ENCODE measurements around the gene EDNRB. TPM values are rescaled to one million over a fixed set of nuclear protein-coding genes. Genes with fewer than 3 reads are reported as not detected.

The EDNRB gene
- total RNA-seq, 3 donors from 2014 or later, result 0.10 to 0.21 TPM; not detected in 1

GRCh38 chr13:77909827-77910226 lies 8.8 kb downstream of the EDNRB start:
- H3K36me3 Mint-ChIP-seq (ENCODE audit: insufficient read depth), result no peaks in the 10 kb centered on the region
- H3K27me3 Mint-ChIP-seq (ENCODE audit: low read depth), result no peaks in the 10 kb centered on the region
- no peaks in the 10 kb centered on the region for H3K4me1 Mint-ChIP-seq (ENCODE audit: low read depth)
- DNase-seq (no peak), ATAC-seq (no peak)
- no peak overlapping the region for H3K4me3 Mint-ChIP-seq
- no peaks in the 10 kb centered on the region for H3K9me3 Mint-ChIP-seq

GRCh38 chr13:77908531-77908930 lies 10.1 kb downstream of the EDNRB start:
- no peak for ATAC-seq
- H3K4me1 Mint-ChIP-seq (ENCODE audit: low read depth), result no peaks in the 10 kb centered on the region
- no peaks in the 10 kb centered on the region for H3K27me3 Mint-ChIP-seq (ENCODE audit: low read depth)
- peaks cover 3% of the 10 kb centered on the region for H3K9me3 Mint-ChIP-seq
- no peak overlapping the region for H3K4me3 Mint-ChIP-seq
- no peak for DNase-seq
- H3K36me3 Mint-ChIP-seq (ENCODE audit: insufficient read depth), result no peaks in the 10 kb centered on the region

GRCh38 chr13:77907666-77908341 lies 10.8 kb downstream of the EDNRB start:
- Mint-ChIP-seq H3K9me3 (peaks cover 4% of the 10 kb centered on the region), H3K4me1 (ENCODE audit: low read depth) (no peaks in the 10 kb centered on the region), H3K36me3 (ENCODE audit: insufficient read depth) (no peaks in the 10 kb centered on the region), H3K4me3 (no peak overlapping the region), H3K27me3 (ENCODE audit: low read depth) (no peaks in the 10 kb centered on the region)
- no peak for DNase-seq
- no peak for ATAC-seq

GRCh38 chr13:77904031-77904430 lies 14.6 kb downstream of the EDNRB start:
- H3K36me3 Mint-ChIP-seq (ENCODE audit: insufficient read depth), result no peaks in the 10 kb centered on the region
- H3K4me1 Mint-ChIP-seq (ENCODE audit: low read depth), result no peaks in the 10 kb centered on the region
- H3K9me3 Mint-ChIP-seq, result peaks cover 11% of the 10 kb centered on the region
- DNase-seq, result no peak
- H3K27me3 Mint-ChIP-seq (ENCODE audit: low read depth), result peaks cover 1% of the 10 kb centered on the region
- no peak for ATAC-seq
- H3K4me3 Mint-ChIP-seq, result no peak overlapping the region

- no peaks in the 10 kb centered on the region for H3K4me1 Mint-ChIP-seq (ENCODE audit: low read depth)
- H3K36me3 Mint-ChIP-seq (ENCODE audit: insufficient read depth), result no peaks in the 10 kb centered on the region
- H3K9me3 Mint-ChIP-seq, result peaks cover 11% of the 10 kb centered on the region
- H3K27me3 Mint-ChIP-seq (ENCODE audit: low read depth), result peaks cover 3% of the 10 kb centered on the region
- ATAC-seq (no peak), DNase-seq (no peak)
- H3K4me3 Mint-ChIP-seq, result no peak overlapping the region
Measured at GRCh38 chr13:77903435-77903834, 15.2 kb downstream of the EDNRB start.

GRCh38 chr13:77902319-77902963 lies 16.2 kb downstream of the EDNRB start:
- no peak for DNase-seq
- Mint-ChIP-seq H3K4me3 (no peak overlapping the region), H3K9me3 (peaks cover 11% of the 10 kb centered on the region), H3K27me3 (ENCODE audit: low read depth) (peaks cover 3% of the 10 kb centered on the region), H3K36me3 (ENCODE audit: insufficient read depth) (no peaks in the 10 kb centered on the region), H3K4me1 (ENCODE audit: low read depth) (no peaks in the 10 kb centered on the region)
- no peak for ATAC-seq

GRCh38 chr13:77898097-77898496 lies 20.5 kb downstream of the EDNRB start:
- Mint-ChIP-seq H3K9me3 (peaks cover 8% of the 10 kb centered on the region), H3K27me3 (ENCODE audit: low read depth) (peaks cover 4% of the 10 kb centered on the region), H3K4me3 (no peak overlapping the region), H3K36me3 (ENCODE audit: insufficient read depth) (no peaks in the 10 kb centered on the region), H3K4me1 (ENCODE audit: low read depth) (no peaks in the 10 kb centered on the region)
- ATAC-seq (no peak), DNase-seq (no peak)

GRCh38 chr13:77896977-77897376 lies 21.7 kb downstream of the EDNRB start:
- Mint-ChIP-seq H3K9me3 (no peaks in the 10 kb centered on the region), H3K4me3 (no peak overlapping the region), H3K27me3 (ENCODE audit: low read depth) (peaks cover 9% of the 10 kb centered on the region), H3K4me1 (ENCODE audit: low read depth) (no peaks in the 10 kb centered on the region), H3K36me3 (ENCODE audit: insufficient read depth) (no peaks in the 10 kb centered on the region)
- DNase-seq (no peak), ATAC-seq (no peak)

- Mint-ChIP-seq H3K4me3 (no peak overlapping the region), H3K4me1 (ENCODE audit: low read depth) (no peaks in the 10 kb centered on the region), H3K36me3 (ENCODE audit: insufficient read depth) (no peaks in the 10 kb centered on the region), H3K9me3 (no peaks in the 10 kb centered on the region), H3K27me3 (ENCODE audit: low read depth) (peaks cover 9% of the 10 kb centered on the region)
- DNase-seq (no peak), ATAC-seq (no peak)
Measured at GRCh38 chr13:77896536-77896935, 22.1 kb downstream of the EDNRB start.

- no peaks in the 10 kb centered on the region for H3K36me3 Mint-ChIP-seq (ENCODE audit: insufficient read depth)
- H3K9me3 Mint-ChIP-seq, result no peaks in the 10 kb centered on the region
- no peak overlapping the region for H3K4me3 Mint-ChIP-seq
- no peak for DNase-seq
- no peaks in the 10 kb centered on the region for H3K4me1 Mint-ChIP-seq (ENCODE audit: low read depth)
- peaks cover 9% of the 10 kb centered on the region for H3K27me3 Mint-ChIP-seq (ENCODE audit: low read depth)
- ATAC-seq, result no peak
Measured at GRCh38 chr13:77894743-77895142, 23.9 kb downstream of the EDNRB start.

GRCh38 chr13:77893066-77893465 lies 25.6 kb downstream of the EDNRB start:
- DNase-seq (no peak), ATAC-seq (no peak)
- no peaks in the 10 kb centered on the region for H3K9me3 Mint-ChIP-seq
- H3K27me3 Mint-ChIP-seq (ENCODE audit: low read depth), result peaks cover 6% of the 10 kb centered on the region
- H3K4me1 Mint-ChIP-seq (ENCODE audit: low read depth), result no peaks in the 10 kb centered on the region
- no peak overlapping the region for H3K4me3 Mint-ChIP-seq
- H3K36me3 Mint-ChIP-seq (ENCODE audit: insufficient read depth), result no peaks in the 10 kb centered on the region

GRCh38 chr13:77892491-77892890 lies 26.1 kb downstream of the EDNRB start:
- Mint-ChIP-seq H3K9me3 (no peaks in the 10 kb centered on the region), H3K4me1 (ENCODE audit: low read depth) (no peaks in the 10 kb centered on the region), H3K4me3 (no peak overlapping the region), H3K27me3 (ENCODE audit: low read depth) (peaks cover 6% of the 10 kb centered on the region), H3K36me3 (ENCODE audit: insufficient read depth) (no peaks in the 10 kb centered on the region)
- ATAC-seq (no peak), DNase-seq (no peak)

GRCh38 chr13:77891486-77891885 lies 27.1 kb downstream of the EDNRB start:
- no peaks in the 10 kb centered on the region for H3K9me3 Mint-ChIP-seq
- peaks cover 6% of the 10 kb centered on the region for H3K27me3 Mint-ChIP-seq (ENCODE audit: low read depth)
- no peaks in the 10 kb centered on the region for H3K4me1 Mint-ChIP-seq (ENCODE audit: low read depth)
- DNase-seq, result no peak
- H3K4me3 Mint-ChIP-seq, result no peak overlapping the region
- no peaks in the 10 kb centered on the region for H3K36me3 Mint-ChIP-seq (ENCODE audit: insufficient read depth)
- ATAC-seq, result no peak

GRCh38 chr13:77891041-77891440 lies 27.6 kb downstream of the EDNRB start:
- H3K4me1 Mint-ChIP-seq (ENCODE audit: low read depth), result no peaks in the 10 kb centered on the region
- no peak overlapping the region for H3K4me3 Mint-ChIP-seq
- ATAC-seq, result no peak
- H3K27me3 Mint-ChIP-seq (ENCODE audit: low read depth), result peaks cover 6% of the 10 kb centered on the region
- no peak for DNase-seq
- no peaks in the 10 kb centered on the region for H3K36me3 Mint-ChIP-seq (ENCODE audit: insufficient read depth)
- no peaks in the 10 kb centered on the region for H3K9me3 Mint-ChIP-seq

GRCh38 chr13:77883328-77883727 lies 35.3 kb downstream of the EDNRB start:
- Mint-ChIP-seq H3K4me1 (ENCODE audit: low read depth) (no peaks in the 10 kb centered on the region), H3K9me3 (no peaks in the 10 kb centered on the region), H3K4me3 (no peak overlapping the region), H3K27me3 (ENCODE audit: low read depth) (no peaks in the 10 kb centered on the region), H3K36me3 (ENCODE audit: insufficient read depth) (no peaks in the 10 kb centered on the region)
- no peak for DNase-seq
- ATAC-seq, result no peak

Data from activated T-cell treated with anti-CD3 and anti-CD28 coated beads, Interleukin-2, amount 50 U/mL, for 4 hours (primary cell).